Fibroblast of lung (primary cell): ENCODE results near the gene RMND5A.

Experiments used
- EZH2 ChIP-seq: IDR thresholded peaks from 2 replicates; pipeline ENCODE4 v1.5.1; 2012; ENCODE audit warnings: low read length, control low read depth, mild to moderate bottlenecking; ENCODE audit errors: missing control alignments
- TF ChIP-seq, protein P1 (sequence below), 2 donors: IDR thresholded peaks in 1 of 2; conservative IDR thresholded peaks in 1 of 2; 1 replicate in 1 of 2; 2 replicates in 1 of 2; pipeline ENCODE4 v1.5.1; 2011 to 2012; ENCODE audit warnings: low read length in 2 of 2, control low read depth in 1 of 2, inconsistent platforms in 1 of 2, low read depth in 1 of 2, mild to moderate bottlenecking in 1 of 2

DNA sequence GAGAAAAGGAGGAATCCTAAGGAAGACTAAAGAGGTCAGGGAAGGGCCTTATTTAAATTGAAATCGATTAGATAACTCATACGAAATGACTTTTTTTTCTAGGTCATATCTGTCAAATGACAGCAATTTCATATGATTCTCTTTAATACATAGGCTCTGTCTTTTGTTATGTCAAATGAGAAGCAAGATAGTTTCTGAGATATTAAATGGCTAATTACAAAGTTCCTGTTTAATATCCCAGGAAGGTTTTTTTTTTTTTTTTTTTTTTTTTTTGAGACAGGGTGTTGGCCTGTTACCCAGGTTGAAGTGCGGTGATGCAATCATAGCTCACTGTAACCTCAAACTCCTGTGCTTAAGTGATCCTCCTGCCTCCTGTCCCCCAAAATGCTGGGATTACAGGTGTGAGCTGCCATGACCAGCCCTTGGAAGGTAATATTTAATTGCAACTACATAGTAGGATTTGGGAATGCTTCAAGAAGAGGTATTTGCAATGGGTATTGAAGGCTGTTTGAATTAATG, 48.0 kb upstream of the RMND5A start:
- TF ChIP-seq, protein P1, sequence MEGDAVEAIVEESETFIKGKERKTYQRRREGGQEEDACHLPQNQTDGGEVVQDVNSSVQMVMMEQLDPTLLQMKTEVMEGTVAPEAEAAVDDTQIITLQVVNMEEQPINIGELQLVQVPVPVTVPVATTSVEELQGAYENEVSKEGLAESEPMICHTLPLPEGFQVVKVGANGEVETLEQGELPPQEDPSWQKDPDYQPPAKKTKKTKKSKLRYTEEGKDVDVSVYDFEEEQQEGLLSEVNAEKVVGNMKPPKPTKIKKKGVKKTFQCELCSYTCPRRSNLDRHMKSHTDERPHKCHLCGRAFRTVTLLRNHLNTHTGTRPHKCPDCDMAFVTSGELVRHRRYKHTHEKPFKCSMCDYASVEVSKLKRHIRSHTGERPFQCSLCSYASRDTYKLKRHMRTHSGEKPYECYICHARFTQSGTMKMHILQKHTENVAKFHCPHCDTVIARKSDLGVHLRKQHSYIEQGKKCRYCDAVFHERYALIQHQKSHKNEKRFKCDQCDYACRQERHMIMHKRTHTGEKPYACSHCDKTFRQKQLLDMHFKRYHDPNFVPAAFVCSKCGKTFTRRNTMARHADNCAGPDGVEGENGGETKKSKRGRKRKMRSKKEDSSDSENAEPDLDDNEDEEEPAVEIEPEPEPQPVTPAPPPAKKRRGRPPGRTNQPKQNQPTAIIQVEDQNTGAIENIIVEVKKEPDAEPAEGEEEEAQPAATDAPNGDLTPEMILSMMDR (conservative IDR thresholded peaks at IDR 0.05 in 1 of 2, IDR thresholded peaks at IDR 0.05 in 1 of 2; ENCODE audit: low read depth in 1 of 2, low read length in 2 of 2): no peak
- no peak for TF ChIP-seq EZH2
